Brain microvascular endothelial cell (primary cell): Measurements from ENCODE around the gene CTSK.
A peak's percentile ranks its signal among the peaks of the same experiment; 100 is the strongest.

Source experiments
- DNase-seq: peaks from one replicate; pipeline ENCODE4 v3.0.0-alpha.2; 2020
- H3K27ac ChIP-seq: fragments of 250-450 bp; sonication (Bioruptor Pico); 2 replicates; pipeline ENCODE4 v1.5.1; 2020; ENCODE audit warnings: mild to moderate bottlenecking, moderate library complexity
- H3K27me3 ChIP-seq: fragments of 250-450 bp; sonication (Bioruptor Pico); replicated peaks from 2 replicates; pipeline ENCODE4 v1.5.1; 2020; ENCODE audit warnings: mild to moderate bottlenecking
- H3K36me3 ChIP-seq: fragments of 250-450 bp; sonication (Bioruptor Pico); replicated peaks from 2 replicates; pipeline ENCODE4 v1.5.1; 2020; ENCODE audit warnings: mild to moderate bottlenecking
- H3K4me3 ChIP-seq: 2 replicates; pipeline ENCODE4 v1.5.1; 2011; ENCODE audit warnings: low read depth, mild to moderate bottlenecking, control low read depth, low read length, moderate library complexity
- in situ Hi-C: cut with HindIII; loops from 2 replicates; pipeline ENCODE4 v1.10.0; 2017; ENCODE audit warnings: low sequenced_read_pairs, low pct_ligation_motif_present
- TF ChIP-seq, protein P1 (sequence below): IDR thresholded peaks from 2 replicates; pipeline ENCODE4 v1.5.1; 2011; ENCODE audit warnings: low read depth, mild to moderate bottlenecking, moderate library complexity, low read length, control low read depth, inconsistent platforms; ENCODE audit errors: missing control alignments

Gene CTSK

DNA sequence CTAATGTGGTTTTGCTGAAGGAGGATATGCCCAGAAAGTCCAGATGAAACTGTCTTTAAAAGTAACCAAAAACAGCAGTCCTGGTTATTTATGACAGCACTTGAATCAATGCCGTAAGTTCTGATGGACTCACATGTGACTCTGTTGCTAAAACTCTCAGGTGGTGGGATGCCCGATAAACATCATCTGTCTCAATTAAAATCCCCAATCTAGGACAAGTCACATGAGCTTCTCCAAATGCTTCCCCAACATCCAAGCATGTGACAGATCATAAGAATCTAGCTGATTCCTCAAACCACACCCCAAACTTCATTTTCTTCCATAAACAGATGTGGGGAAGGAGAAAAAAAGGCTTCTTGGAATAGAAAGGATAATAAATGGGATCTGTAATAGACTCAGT, 786 bp upstream of the CTSK start:
- in situ Hi-C loops, result loop anchor here (25.0 kb wide), 2 partner anchors 128 to 172 kb away; partner anchors contain the start of genes ENSA and SETDB1
- TF ChIP-seq, protein P1, sequence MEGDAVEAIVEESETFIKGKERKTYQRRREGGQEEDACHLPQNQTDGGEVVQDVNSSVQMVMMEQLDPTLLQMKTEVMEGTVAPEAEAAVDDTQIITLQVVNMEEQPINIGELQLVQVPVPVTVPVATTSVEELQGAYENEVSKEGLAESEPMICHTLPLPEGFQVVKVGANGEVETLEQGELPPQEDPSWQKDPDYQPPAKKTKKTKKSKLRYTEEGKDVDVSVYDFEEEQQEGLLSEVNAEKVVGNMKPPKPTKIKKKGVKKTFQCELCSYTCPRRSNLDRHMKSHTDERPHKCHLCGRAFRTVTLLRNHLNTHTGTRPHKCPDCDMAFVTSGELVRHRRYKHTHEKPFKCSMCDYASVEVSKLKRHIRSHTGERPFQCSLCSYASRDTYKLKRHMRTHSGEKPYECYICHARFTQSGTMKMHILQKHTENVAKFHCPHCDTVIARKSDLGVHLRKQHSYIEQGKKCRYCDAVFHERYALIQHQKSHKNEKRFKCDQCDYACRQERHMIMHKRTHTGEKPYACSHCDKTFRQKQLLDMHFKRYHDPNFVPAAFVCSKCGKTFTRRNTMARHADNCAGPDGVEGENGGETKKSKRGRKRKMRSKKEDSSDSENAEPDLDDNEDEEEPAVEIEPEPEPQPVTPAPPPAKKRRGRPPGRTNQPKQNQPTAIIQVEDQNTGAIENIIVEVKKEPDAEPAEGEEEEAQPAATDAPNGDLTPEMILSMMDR, result no peak
- no peak for DNase-seq
- Histone ChIP-seq H3K27me3 (no peaks in the 10 kb centered on the region), H3K27ac (no peak overlapping the region), H3K36me3 (peaks cover 24% of the 10 kb centered on the region), H3K4me3 (no peak overlapping the region)

DNA sequence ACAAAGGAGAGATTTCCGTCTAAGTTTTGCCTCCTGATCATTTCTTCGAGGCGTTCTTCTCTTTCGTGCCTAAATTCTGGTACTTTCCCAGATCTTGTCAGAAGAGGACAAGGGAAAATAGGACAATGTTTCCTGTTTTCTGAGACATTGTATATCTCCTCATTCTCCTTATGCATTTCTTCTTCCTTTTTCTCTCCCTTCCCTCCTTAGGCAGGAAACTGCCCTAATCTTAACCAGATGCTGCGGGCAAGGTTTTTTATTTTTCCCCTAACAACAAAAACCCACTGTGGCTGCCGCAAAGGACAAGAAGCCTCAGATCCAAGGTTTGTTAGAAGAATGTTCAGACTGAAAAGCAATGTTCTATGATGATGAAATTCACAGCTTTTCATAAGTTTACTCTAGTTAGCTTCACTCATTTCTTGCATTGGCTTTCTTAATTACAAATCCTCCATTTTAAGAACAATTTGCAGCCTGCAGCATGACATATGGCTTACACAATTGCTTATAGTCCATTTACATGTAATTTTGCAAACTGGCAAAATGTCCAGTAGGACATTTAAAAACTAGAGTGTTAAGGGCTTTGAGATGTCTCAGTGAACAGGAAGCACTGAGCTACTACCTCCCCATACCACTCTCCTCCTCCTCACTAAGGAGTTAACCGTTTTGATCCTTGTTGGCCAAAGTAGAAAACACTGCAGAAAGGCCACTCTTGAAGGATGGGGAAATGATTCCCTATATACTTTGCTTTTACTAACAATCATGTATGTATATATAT, 624 bp downstream of the CTSK start:
- H3K4me3 ChIP-seq, result peak overlapping the region; percentile 15
- peaks cover 15% of the 10 kb centered on the region for H3K36me3 ChIP-seq
- TF ChIP-seq, protein P1, result no peak
- no peak overlapping the region for H3K27ac ChIP-seq
- DNase-seq, result no peak
- in situ Hi-C loops, result loop anchor here (25.0 kb wide), 2 partner anchors 130 to 170 kb away; partner anchors contain the start of genes ENSA and SETDB1
- H3K27me3 ChIP-seq, result no peaks in the 10 kb centered on the region

DNA sequence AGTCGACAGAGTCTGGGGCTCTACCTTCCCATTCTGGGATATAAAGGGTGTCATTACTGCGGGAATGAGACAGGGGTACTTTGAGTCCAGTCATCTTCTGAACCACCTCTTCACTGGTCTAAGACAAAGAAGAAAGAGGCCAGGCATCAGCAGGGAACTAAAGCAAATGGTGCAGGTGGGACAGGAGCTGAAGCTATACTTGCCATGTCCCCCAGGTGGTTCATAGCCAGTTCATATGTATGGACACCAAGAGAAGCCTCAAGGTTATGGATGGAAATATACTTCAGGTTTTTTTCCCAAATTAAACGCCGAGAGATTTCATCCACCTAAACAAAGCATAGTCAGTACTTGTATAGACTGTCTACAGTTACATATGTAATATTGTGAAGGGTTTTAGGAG, 2.2 kb downstream of the CTSK start:
- DNase-seq, result no peak
- H3K36me3 ChIP-seq, result peaks cover 1% of the 10 kb centered on the region

DNA sequence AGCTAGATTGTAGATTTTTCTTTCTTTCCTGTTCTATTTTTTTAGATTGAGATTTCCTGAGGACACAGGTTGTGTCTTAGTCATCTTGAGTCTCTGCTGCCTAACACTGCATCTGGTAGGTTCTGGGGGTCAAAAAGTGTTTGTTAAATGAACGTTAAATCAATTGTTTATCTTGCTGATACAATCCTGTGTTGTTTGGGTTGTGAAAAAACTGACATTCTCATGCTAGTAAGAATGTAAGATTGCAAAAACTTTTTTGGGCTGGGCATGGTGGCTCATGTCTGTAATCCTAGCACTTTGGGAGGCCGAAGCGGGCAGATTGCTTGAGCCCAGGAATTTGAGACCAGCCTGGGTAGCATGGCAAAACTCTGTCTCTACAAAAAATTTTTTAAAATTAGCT, 3.4 kb downstream of the CTSK start:
- no peaks in the 10 kb centered on the region for H3K27me3 ChIP-seq
- DNase-seq, result no peak
- no peaks in the 10 kb centered on the region for H3K36me3 ChIP-seq
- in situ Hi-C loops, result loop anchor here (25.0 kb wide), 2 partner anchors 133 to 167 kb away; partner anchors contain the start of genes ENSA and SETDB1
- no peak overlapping the region for H3K27ac ChIP-seq
- TF ChIP-seq, protein P1, result no peak
- H3K4me3 ChIP-seq, result no peak overlapping the region

More for the DNA sequence above, 2.2 kb downstream of the CTSK start:
- no peak overlapping the region for H3K4me3 ChIP-seq
- no peak overlapping the region for H3K27ac ChIP-seq
- TF ChIP-seq, protein P1, result no peak
- in situ Hi-C loops, result loop anchor here (25.0 kb wide), 2 partner anchors 131 to 169 kb away; partner anchors contain the start of genes ENSA and SETDB1
- no peaks in the 10 kb centered on the region for H3K27me3 ChIP-seq

DNA sequence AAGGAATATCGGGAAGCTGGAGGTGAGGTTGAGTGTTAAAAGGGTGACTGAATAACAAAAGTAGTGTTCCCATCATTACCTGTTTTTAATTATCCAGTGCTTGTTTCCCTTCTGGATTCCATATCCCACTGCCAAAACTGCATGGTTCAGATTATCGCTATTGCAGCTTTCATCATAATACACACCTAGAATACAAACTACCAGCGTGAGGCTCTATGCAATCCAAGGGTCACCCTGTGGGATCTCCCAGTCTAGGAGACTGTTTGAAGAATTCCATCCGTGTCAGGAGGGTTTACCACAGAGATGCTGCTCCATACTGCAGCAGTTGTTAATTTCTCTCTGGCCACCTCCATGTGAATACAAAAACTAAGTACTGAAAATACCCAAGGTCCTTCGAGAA, 9.0 kb downstream of the CTSK start:
- TF ChIP-seq, protein P1, result no peak
- Histone ChIP-seq H3K36me3 (peaks cover 21% of the 10 kb centered on the region), H3K27ac (no peak overlapping the region), H3K4me3 (no peak overlapping the region), H3K27me3 (no peaks in the 10 kb centered on the region)
- DNase-seq, result no peak
- in situ Hi-C loops, result no loop called here
